HFF-Myc (cell line): ENCODE results near the gene NEDD4L.

Experiments
- DNase-seq: peaks from one replicate; pipeline ENCODE4 v3.0.0-alpha.2; 2011; ENCODE audit warnings: low read depth; ENCODE audit errors: extremely low read depth
- H3K4me3 ChIP-seq: replicated peaks from 2 replicates; pipeline ENCODE4 v1.5.1; 2011; ENCODE audit warnings: low read depth, mild to moderate bottlenecking, control low read depth, low read length
- CTCF ChIP-seq: IDR thresholded peaks from 2 replicates; pipeline ENCODE4 v1.5.1; 2012; ENCODE audit warnings: mild to moderate bottlenecking, low read depth, low read length, control low read depth; ENCODE audit errors: missing control alignments

Gene NEDD4L

GRCh38 chr18:58322464-58322863 lies 278.4 kb downstream of the NEDD4L start:
- no peak for TF ChIP-seq CTCF
- H3K4me3 ChIP-seq, result no peak overlapping the region
- DNase-seq, result no peak

- H3K4me3 ChIP-seq, result no peak overlapping the region
- no peak for TF ChIP-seq CTCF
- DNase-seq, result no peak
Observed at GRCh38 chr18:58323866-58324762, 280.1 kb downstream of the NEDD4L start.

GRCh38 chr18:58324824-58325480 lies 280.9 kb downstream of the NEDD4L start:
- DNase-seq, result no peak
- TF ChIP-seq CTCF, result no peak
- no peak overlapping the region for H3K4me3 ChIP-seq

- no peak overlapping the region for H3K4me3 ChIP-seq
- no peak for DNase-seq
- TF ChIP-seq CTCF, result no peak
Observed at GRCh38 chr18:58325494-58325893, 281.5 kb downstream of the NEDD4L start.

- TF ChIP-seq CTCF, result no peak
- no peak overlapping the region for H3K4me3 ChIP-seq
- no peak for DNase-seq
Observed at GRCh38 chr18:58334061-58334460, 290.0 kb downstream of the NEDD4L start.

- no peak for TF ChIP-seq CTCF
- no peak for DNase-seq
- H3K4me3 ChIP-seq, result no peak overlapping the region
Observed at GRCh38 chr18:58335223-58335622, 291.2 kb downstream of the NEDD4L start.

- TF ChIP-seq CTCF, result peak; percentile 23
- DNase-seq, result no peak
- H3K4me3 ChIP-seq, result no peak overlapping the region
Observed at GRCh38 chr18:58335821-58336220, 291.8 kb downstream of the NEDD4L start.
